ENCODE measurements around the gene CREB1. TPM values are rescaled to one million over a fixed set of nuclear protein-coding genes. Genes with fewer than 3 reads are reported as not detected.

CREB1 gene
- 13.3 and 23.7 TPM in 2 replicates for total RNA-seq

DNA sequence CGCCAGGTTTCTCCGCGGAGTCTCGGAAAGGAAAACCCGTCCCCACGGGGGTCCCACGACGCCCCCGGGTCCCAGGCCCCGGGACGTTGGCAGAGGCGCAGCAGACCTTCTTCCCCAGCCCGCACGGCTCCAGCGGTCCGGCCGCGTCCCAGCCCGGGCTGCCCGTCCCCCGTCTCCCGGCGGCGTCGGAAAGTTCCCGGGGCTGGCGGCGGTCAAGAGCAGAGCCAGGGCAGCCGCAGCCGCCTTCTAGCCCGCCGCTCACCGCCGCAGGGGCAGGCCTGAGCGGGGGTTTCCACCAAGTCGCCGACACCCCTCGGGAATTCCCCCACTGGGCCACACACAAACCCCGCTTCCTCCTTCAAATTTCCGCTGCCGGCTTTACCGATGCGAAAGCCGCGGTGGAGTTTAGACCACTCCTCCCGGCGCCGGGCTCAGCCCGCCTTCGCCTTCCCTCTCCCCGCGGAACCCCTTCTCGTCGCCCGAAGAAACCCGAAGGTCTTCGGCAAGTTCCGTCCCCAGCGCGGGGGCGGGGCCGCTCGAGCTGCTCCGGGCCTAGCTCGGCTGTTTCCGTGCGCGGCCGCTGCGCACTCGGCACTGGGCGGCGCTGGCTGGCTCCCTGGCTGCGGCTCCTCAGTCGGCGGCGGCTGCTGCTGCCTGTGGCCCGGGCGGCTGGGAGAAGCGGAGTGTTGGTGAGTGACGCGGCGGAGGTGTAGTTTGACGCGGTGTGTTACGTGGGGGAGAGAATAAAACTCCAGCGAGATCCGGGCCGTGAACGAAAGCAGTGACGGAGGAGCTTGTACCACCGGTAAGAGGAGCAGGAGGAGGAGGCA is at the start of gene CREB1:
TSS of gene CREB1 (plus strand) at position 633 of the 830 bp plus-strand sequence. CDS start 25,674 bp downstream, outside the sequence.

DNA sequence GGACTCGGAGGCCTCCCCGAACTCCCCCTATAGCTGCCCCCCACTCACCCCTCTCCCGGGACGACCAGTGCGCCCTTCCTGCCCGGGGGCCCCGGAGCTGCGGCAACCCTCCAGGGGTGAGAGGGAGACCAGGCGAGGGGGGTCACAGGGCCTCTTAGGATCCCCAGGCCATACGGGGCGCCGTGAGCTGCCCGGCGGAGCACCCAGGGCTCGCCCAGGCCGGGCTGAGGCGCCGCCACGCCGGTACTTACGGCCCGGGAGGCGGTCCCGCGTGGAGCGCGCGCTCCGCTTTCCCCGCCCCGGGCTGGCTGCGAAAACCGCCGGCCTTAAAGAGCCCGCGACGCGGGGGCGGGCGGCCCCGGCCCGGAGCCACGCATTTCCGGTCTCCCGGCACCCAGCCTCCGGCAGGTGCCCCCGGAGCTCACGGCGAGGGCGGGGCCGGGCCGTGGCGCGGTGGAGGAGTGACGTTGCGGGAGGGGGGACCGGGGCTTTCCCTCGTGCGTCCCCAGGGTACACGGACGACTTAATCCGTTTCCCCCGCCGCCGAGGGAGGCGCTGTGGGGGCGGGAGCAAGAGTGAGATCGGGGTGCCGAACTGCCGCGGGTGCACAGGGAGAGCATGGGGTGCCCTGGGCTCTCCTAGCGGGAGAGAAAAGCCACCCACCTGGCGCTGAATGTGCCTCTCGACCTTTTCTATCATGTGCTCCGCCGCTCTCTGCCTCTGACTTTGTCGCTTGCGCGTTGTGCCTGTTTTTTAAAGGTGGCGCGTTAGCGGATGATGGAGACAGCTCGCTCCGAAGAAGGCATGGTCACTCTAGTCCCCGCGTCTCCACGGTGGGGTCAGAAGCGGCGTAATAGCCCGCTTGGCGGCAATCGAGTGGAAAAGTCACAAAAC is 95.5 kb downstream of the CREB1 start, which contains the start of gene METTL21A:
TSS of gene METTL21A (minus strand) at position 381 of the 894 bp plus-strand sequence. CDS start 1,019 bp downstream, outside the sequence.

Other genes with a start within 250 kb of the CREB1 start
- 14.5 and 15.8 TPM in 2 replicates for gene METTL21A, start 95.4 kb downstream of the CREB1 start, total RNA-seq
- gene CCNYL1, start 181.7 kb downstream of the CREB1 start, total RNA-seq, result 8.0 and 28.8 TPM in 2 replicates
- 0.26 and 1.3 TPM in 2 replicates for gene FZD5, start 239.9 kb downstream of the CREB1 start, total RNA-seq